Dermis microvascular lymphatic vessel endothelial cell (primary cell): ENCODE data around the gene TBCD. TPM values are rescaled to one million over a fixed set of nuclear protein-coding genes. Genes with fewer than 3 reads are reported as not detected.

ENCODE experiments used
- DNase-seq, 2 donors: peaks; one replicate each; pipeline versions ENCODE4 v3.0.0 to v3.0.0-alpha.2; 2010; ENCODE audit warnings: low read depth in 2 of 2
- total RNA-seq: library from RNA; depleted of rRNA; stranded (reverse); fragments of >200 nt; gene quantifications from 2 replicates; pipeline ENCODE4 v1.2.1, GENCODE V29; 2014

The TBCD gene
- 52.5 and 63.7 TPM in 2 replicates for total RNA-seq

GRCh38 chr17:82751571-82752370 is at the start of gene TBCD:
Gene TBCD, plus strand, starts transcription at chr17:82752065. Its CDS starts 129 bp downstream, at chr17:82752194.
- DNase-seq = peak; percentile 65 to 93

- DNase-seq = no peak
Observed at GRCh38 chr17:82702231-82702927, 49.5 kb upstream of the TBCD start.

GRCh38 chr17:82703036-82703745 is 48.7 kb upstream of the TBCD start:
- DNase-seq = no peak

- no peak for DNase-seq
Observed at GRCh38 chr17:82703935-82704865, 47.7 kb upstream of the TBCD start.

GRCh38 chr17:82704886-82705285 is 47.0 kb upstream of the TBCD start:
- DNase-seq = no peak

- DNase-seq = no peak
Observed at GRCh38 chr17:82705756-82706155, 46.1 kb upstream of the TBCD start.

GRCh38 chr17:82709024-82709675 is 42.7 kb upstream of the TBCD start:
- DNase-seq = no peak

- no peak for DNase-seq
Observed at GRCh38 chr17:82709676-82710498, 42.0 kb upstream of the TBCD start.

GRCh38 chr17:82710499-82711232 is 41.2 kb upstream of the TBCD start:
- no peak for DNase-seq

- DNase-seq = no peak
Observed at GRCh38 chr17:82713071-82713723, 38.7 kb upstream of the TBCD start.

- DNase-seq = peak; percentile 85 to 96
Observed at GRCh38 chr17:82716203-82717010, 35.5 kb upstream of the TBCD start, which contains the start of gene FN3KRP. Gene FN3KRP, plus strand, starts transcription at chr17:82716706. Its CDS starts 50 bp downstream, at chr17:82716756.

GRCh38 chr17:82718986-82719685 is 32.7 kb upstream of the TBCD start:
- no peak for DNase-seq

- no peak for DNase-seq
Observed at GRCh38 chr17:82720204-82720603, 31.7 kb upstream of the TBCD start.

- DNase-seq = no peak
Observed at GRCh38 chr17:82722341-82723013, 29.4 kb upstream of the TBCD start.

GRCh38 chr17:82723169-82723807 is 28.6 kb upstream of the TBCD start:
- no peak for DNase-seq

GRCh38 chr17:82726427-82726826 is 25.4 kb upstream of the TBCD start:
- DNase-seq = no peak
